Measurements from ENCODE around the gene ADCY10. TPM values are rescaled to one million over a fixed set of nuclear protein-coding genes. Genes with fewer than 3 reads are reported as not detected.

The ADCY10 gene
- total RNA-seq, 1 donor from 2014 or later = 0.94 TPM

DNA sequence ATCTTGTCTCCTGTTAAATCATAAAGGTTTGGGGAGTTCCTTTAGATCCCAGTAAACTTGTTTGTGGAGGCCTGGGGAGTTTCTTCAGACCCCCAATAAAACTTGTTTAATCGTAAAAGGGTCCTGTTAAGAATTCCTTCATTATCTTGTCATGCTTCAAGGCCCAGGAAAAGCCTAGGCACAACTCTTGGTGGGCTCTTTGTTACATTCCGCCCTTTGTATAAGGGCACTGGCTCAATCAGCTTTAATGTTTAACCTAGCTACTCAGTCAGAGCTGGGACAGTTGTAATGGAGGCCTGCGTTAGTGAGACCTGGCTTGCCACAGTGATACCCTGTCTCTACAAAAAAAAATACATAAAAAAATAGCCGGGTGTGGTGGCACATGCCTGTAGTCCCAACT is 115.0 kb downstream of the ADCY10 start:
- Mint-ChIP-seq H3K27me3 (ENCODE audit: unreplicated experiment) (no peaks in the 10 kb centered on the region), H3K4me3 (ENCODE audit: unreplicated experiment) (no peak overlapping the region), H3K27ac (ENCODE audit: unreplicated experiment) (no peak overlapping the region), H3K36me3 (ENCODE audit: unreplicated experiment) (peaks cover 7% of the 10 kb centered on the region), H3K4me1 (ENCODE audit: unreplicated experiment) (peaks cover 34% of the 10 kb centered on the region), H3K9me3 (ENCODE audit: unreplicated experiment) (no peaks in the 10 kb centered on the region)
- TF ChIP-seq, protein P1, sequence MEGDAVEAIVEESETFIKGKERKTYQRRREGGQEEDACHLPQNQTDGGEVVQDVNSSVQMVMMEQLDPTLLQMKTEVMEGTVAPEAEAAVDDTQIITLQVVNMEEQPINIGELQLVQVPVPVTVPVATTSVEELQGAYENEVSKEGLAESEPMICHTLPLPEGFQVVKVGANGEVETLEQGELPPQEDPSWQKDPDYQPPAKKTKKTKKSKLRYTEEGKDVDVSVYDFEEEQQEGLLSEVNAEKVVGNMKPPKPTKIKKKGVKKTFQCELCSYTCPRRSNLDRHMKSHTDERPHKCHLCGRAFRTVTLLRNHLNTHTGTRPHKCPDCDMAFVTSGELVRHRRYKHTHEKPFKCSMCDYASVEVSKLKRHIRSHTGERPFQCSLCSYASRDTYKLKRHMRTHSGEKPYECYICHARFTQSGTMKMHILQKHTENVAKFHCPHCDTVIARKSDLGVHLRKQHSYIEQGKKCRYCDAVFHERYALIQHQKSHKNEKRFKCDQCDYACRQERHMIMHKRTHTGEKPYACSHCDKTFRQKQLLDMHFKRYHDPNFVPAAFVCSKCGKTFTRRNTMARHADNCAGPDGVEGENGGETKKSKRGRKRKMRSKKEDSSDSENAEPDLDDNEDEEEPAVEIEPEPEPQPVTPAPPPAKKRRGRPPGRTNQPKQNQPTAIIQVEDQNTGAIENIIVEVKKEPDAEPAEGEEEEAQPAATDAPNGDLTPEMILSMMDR (IDR thresholded peaks at IDR 0.05) = no peak
- no peak for DNase-seq (ENCODE audit: extremely low spot score, unreplicated experiment)

DNA sequence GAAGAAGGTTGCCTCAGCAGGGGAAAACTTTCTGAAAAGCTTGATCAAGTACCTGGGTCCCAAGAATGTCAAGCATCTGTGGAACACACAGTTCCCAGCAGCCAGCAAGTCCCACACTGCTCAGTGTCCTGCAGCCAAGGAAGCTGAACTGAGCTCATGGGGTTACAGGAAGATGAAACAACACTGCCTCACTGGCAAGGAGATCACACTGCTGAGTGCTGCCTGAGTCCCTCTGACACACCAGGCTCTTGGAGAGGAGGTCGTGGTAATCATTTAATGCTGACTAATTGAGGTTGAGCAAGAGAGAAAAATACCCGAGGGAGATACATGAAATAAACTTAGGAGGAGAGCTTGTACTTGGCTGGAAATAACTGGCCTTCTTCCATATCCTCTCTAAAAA is 116.9 kb downstream of the ADCY10 start:
- H3K27ac Mint-ChIP-seq (ENCODE audit: unreplicated experiment) = peak overlapping the region; percentile 84
- H3K4me3 Mint-ChIP-seq (ENCODE audit: unreplicated experiment) = peak overlapping the region; percentile 51
- H3K27me3 Mint-ChIP-seq (ENCODE audit: unreplicated experiment) = no peaks in the 10 kb centered on the region
- peaks cover 12% of the 10 kb centered on the region for H3K36me3 Mint-ChIP-seq (ENCODE audit: unreplicated experiment)
- no peaks in the 10 kb centered on the region for H3K9me3 Mint-ChIP-seq (ENCODE audit: unreplicated experiment)
- TF ChIP-seq, protein P1 (IDR thresholded peaks at IDR 0.05) = no peak
- no peak for DNase-seq (ENCODE audit: extremely low spot score, unreplicated experiment)
- H3K4me1 Mint-ChIP-seq (ENCODE audit: unreplicated experiment) = peaks cover 35% of the 10 kb centered on the region

DNA sequence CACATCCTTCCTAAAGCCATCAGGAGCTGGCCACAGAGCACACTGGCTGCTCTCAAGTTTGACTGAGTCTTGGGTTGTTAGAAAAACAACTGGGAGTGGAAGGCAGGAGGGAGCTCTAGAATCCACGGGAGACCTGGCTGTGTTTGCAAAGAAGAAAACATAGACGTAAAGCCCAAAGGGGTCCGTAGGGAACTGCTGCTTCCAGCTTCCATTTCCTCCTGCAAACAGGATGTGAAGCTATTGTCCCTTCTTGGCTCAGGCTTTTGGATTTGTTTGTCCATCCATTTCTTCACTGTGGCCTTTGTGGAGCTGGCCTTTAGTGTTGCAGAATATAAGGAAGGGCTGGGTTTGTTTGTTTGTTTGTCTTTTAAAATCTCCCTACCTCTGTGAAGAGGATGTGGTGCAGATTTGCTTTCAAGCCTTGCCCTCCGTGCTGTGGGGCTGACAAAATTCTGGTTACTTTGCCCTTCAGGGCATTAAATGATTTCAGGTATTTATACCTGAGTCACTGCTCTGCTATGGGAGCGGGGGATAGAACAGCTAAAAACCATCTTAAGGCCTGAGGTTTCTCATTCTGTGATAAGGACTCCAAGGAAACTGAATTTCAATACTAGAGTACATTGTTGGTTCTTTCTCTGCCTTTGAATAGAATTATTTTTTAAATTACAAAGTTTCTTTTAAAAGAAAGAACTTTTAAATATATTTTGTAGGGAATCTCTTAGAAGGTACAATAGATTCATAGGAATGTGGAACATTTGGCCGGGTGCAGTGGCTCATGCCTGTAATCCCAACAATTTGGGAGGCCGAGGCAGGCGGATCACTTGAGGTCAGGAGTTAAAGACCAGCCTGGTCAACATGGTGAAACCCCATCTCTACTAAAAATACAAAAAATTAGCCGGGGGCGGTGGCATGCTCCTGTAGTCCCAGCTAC is 117.9 kb downstream of the ADCY10 start:
- H3K36me3 Mint-ChIP-seq (ENCODE audit: unreplicated experiment) = peaks cover 12% of the 10 kb centered on the region
- peaks cover 44% of the 10 kb centered on the region for H3K4me1 Mint-ChIP-seq (ENCODE audit: unreplicated experiment)
- DNase-seq (ENCODE audit: extremely low spot score, unreplicated experiment) = no peak
- no peak overlapping the region for H3K4me3 Mint-ChIP-seq (ENCODE audit: unreplicated experiment)
- peak overlapping the region; percentile 76 for H3K27ac Mint-ChIP-seq (ENCODE audit: unreplicated experiment)
- no peaks in the 10 kb centered on the region for H3K9me3 Mint-ChIP-seq (ENCODE audit: unreplicated experiment)
- TF ChIP-seq, protein P1 (IDR thresholded peaks at IDR 0.05) = no peak
- H3K27me3 Mint-ChIP-seq (ENCODE audit: unreplicated experiment) = no peaks in the 10 kb centered on the region

DNA sequence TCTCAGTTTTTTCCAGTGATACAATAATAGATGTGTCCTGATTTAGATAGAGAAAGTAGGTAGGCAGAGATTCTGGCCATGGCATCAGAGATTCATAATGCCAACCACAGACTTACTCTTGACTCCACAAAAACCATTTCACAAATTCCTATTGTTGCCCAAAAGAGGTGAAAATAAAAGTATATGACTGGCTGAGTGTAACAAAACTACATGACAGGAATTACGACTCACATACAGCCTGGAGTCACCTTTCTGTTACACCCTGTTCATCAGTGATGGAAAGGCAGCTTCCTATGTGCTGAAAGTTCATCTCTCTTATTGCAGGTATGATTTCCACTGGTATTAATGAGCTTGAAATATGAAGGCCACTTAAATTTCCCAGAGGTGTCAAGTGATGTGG is 119.9 kb downstream of the ADCY10 start:
- Mint-ChIP-seq H3K27ac (ENCODE audit: unreplicated experiment) (no peak overlapping the region), H3K27me3 (ENCODE audit: unreplicated experiment) (no peaks in the 10 kb centered on the region), H3K9me3 (ENCODE audit: unreplicated experiment) (no peaks in the 10 kb centered on the region), H3K4me3 (ENCODE audit: unreplicated experiment) (no peak overlapping the region), H3K4me1 (ENCODE audit: unreplicated experiment) (peaks cover 54% of the 10 kb centered on the region), H3K36me3 (ENCODE audit: unreplicated experiment) (peaks cover 32% of the 10 kb centered on the region)
- TF ChIP-seq, protein P1 (IDR thresholded peaks at IDR 0.05) = no peak
- DNase-seq (ENCODE audit: extremely low spot score, unreplicated experiment) = no peak

DNA sequence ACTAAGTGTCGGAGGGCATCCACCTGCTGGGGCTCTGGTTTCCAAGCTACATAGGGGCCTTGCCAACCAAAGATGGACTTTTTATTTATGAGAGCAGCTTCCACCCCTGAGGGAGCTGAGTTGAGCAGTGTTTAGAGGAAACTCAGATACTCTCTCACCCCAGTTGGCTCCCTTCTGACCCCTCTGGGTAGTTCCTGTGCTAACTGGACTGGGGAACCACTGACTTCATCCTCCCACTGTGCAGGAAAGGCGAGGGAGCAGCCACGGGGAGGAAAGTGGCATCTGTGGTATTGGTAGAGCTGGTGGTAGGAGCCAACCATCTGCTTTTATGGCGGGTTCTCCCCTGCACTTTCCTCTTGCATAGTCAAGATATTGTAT is 121.8 kb downstream of the ADCY10 start:
- peaks cover 47% of the 10 kb centered on the region for H3K36me3 Mint-ChIP-seq (ENCODE audit: unreplicated experiment)
- H3K4me1 Mint-ChIP-seq (ENCODE audit: unreplicated experiment) = peaks cover 47% of the 10 kb centered on the region
- TF ChIP-seq, protein P1 (IDR thresholded peaks at IDR 0.05) = no peak
- no peaks in the 10 kb centered on the region for H3K9me3 Mint-ChIP-seq (ENCODE audit: unreplicated experiment)
- H3K27ac Mint-ChIP-seq (ENCODE audit: unreplicated experiment) = peak overlapping the region; percentile 69
- H3K27me3 Mint-ChIP-seq (ENCODE audit: unreplicated experiment) = no peaks in the 10 kb centered on the region
- DNase-seq (ENCODE audit: extremely low spot score, unreplicated experiment) = no peak
- H3K4me3 Mint-ChIP-seq (ENCODE audit: unreplicated experiment) = no peak overlapping the region

Measured in osteocyte (in vitro differentiated cells).